Glutamatergic neuron (in vitro differentiated cells): ENCODE data around the gene EPHA7. TPM values are rescaled to one million over a fixed set of nuclear protein-coding genes. Genes with fewer than 3 reads are reported as not detected.

Experiments used
- DNase-seq: peaks from one replicate; pipeline ENCODE4 v3.0.0; 2022
- H3K27ac Mint-ChIP-seq: one replicate; pipeline ENCODE4 v1.8.0; 2020; ENCODE audit warnings: mild to moderate bottlenecking, mixed read lengths, inconsistent platforms; ENCODE audit not compliant: unreplicated experiment
- H3K27me3 Mint-ChIP-seq: one replicate; pipeline ENCODE4 v1.8.0; 2020; ENCODE audit warnings: mild to moderate bottlenecking, moderate library complexity, mixed read lengths, inconsistent platforms; ENCODE audit not compliant: unreplicated experiment
- H3K36me3 Mint-ChIP-seq: one replicate; pipeline ENCODE4 v1.8.0; 2020; ENCODE audit warnings: mild to moderate bottlenecking, mixed read lengths, inconsistent platforms; ENCODE audit not compliant: unreplicated experiment
- H3K4me1 Mint-ChIP-seq: one replicate; pipeline ENCODE4 v1.8.0; 2020; ENCODE audit warnings: mild to moderate bottlenecking, low read depth, mixed read lengths, inconsistent platforms; ENCODE audit not compliant: unreplicated experiment
- H3K4me3 Mint-ChIP-seq: one replicate; pipeline ENCODE4 v1.8.0; 2020; ENCODE audit warnings: mild to moderate bottlenecking, mixed read lengths, inconsistent platforms; ENCODE audit not compliant: unreplicated experiment
- H3K9me3 Mint-ChIP-seq: one replicate; pipeline ENCODE4 v1.8.0; 2020; ENCODE audit warnings: mild to moderate bottlenecking, moderate library complexity, mixed read lengths, inconsistent platforms; ENCODE audit not compliant: unreplicated experiment
- CTCF ChIP-seq: fragments of 200-600 bp; sonication (generic); IDR thresholded peaks from one replicate; pipeline ENCODE4 v1.5.0; 2021; ENCODE audit not compliant: partially characterized antibody, unreplicated experiment
- total RNA-seq: library from RNA; stranded (reverse); fragmentation: NEBNext Ultra II Directional; extraction: Animal tissue kit (Norgen Biotek cat#: 25700); gene quantifications from one replicate; pipeline ENCODE4 v1.2.1, GENCODE V29; 2021; ENCODE audit not compliant: unreplicated experiment

Gene EPHA7
- total RNA-seq, 1 donor from 2014 or later = 3.6 TPM

GRCh38 chr6:93437491-93437890 lies 18.1 kb upstream of the EPHA7 start:
- Mint-ChIP-seq H3K27ac (no peak overlapping the region), H3K4me1 (no peaks in the 10 kb centered on the region), H3K36me3 (no peaks in the 10 kb centered on the region), H3K9me3 (no peaks in the 10 kb centered on the region), H3K27me3 (no peaks in the 10 kb centered on the region), H3K4me3 (no peak overlapping the region)
- TF ChIP-seq CTCF = no peak
- DNase-seq = no peak

- H3K4me1 Mint-ChIP-seq = no peaks in the 10 kb centered on the region
- no peaks in the 10 kb centered on the region for H3K9me3 Mint-ChIP-seq
- no peak overlapping the region for H3K4me3 Mint-ChIP-seq
- TF ChIP-seq CTCF = no peak
- H3K36me3 Mint-ChIP-seq = no peaks in the 10 kb centered on the region
- DNase-seq = no peak
- H3K27me3 Mint-ChIP-seq = peaks cover 2% of the 10 kb centered on the region
- H3K27ac Mint-ChIP-seq = no peak overlapping the region
Measured at GRCh38 chr6:93433592-93433991, 14.2 kb upstream of the EPHA7 start.

GRCh38 chr6:93424303-93425064 lies 5.1 kb upstream of the EPHA7 start:
- DNase-seq = no peak
- no peak overlapping the region for H3K4me3 Mint-ChIP-seq

GRCh38 chr6:93423542-93423941 lies 4.2 kb upstream of the EPHA7 start:
- H3K27ac Mint-ChIP-seq = no peak overlapping the region
- H3K27me3 Mint-ChIP-seq = peaks cover 9% of the 10 kb centered on the region
- no peak overlapping the region for H3K4me3 Mint-ChIP-seq
- no peaks in the 10 kb centered on the region for H3K4me1 Mint-ChIP-seq
- DNase-seq = peak; percentile 73
- peak; percentile 80 for TF ChIP-seq CTCF
- peaks cover 3% of the 10 kb centered on the region for H3K9me3 Mint-ChIP-seq
- H3K36me3 Mint-ChIP-seq = no peaks in the 10 kb centered on the region

More at GRCh38 chr6:93424303-93425064, 5.1 kb upstream of the EPHA7 start:
- no peak overlapping the region for H3K27ac Mint-ChIP-seq
- peaks cover 2% of the 10 kb centered on the region for H3K27me3 Mint-ChIP-seq
- H3K9me3 Mint-ChIP-seq = no peaks in the 10 kb centered on the region
- peak; percentile 15 for TF ChIP-seq CTCF
- H3K36me3 Mint-ChIP-seq = no peaks in the 10 kb centered on the region
- H3K4me1 Mint-ChIP-seq = no peaks in the 10 kb centered on the region

- Mint-ChIP-seq H3K27me3 (peaks cover 14% of the 10 kb centered on the region), H3K4me3 (peak overlapping the region; percentile 100), H3K27ac (no peak overlapping the region), H3K4me1 (peaks cover 3% of the 10 kb centered on the region), H3K9me3 (peaks cover 5% of the 10 kb centered on the region), H3K36me3 (no peaks in the 10 kb centered on the region)
- TF ChIP-seq CTCF = no peak
- DNase-seq = no peak
Measured at GRCh38 chr6:93420163-93420795, 920 bp upstream of the EPHA7 start.
